HG02840 (cell line): ENCODE measurements around the gene RNLS.
"Not testable (repeated sequence)": the region's sequence is repeated elsewhere in the genome, so short reads cannot be mapped to it uniquely, and the experiment has no call there.

Source experiments
- ATAC-seq: cut with Tn5 transposase; IDR thresholded peaks from one replicate; pipeline ENCODE4 v1.9.1; 2021; ENCODE audit warnings: mild to moderate bottlenecking, moderate library complexity, moderate number of reproducible peaks; ENCODE audit not compliant: unreplicated experiment, low FRiP score

Gene RNLS

GRCh38 chr10:88315755-88316154, 267.4 kb downstream of the RNLS start:
- ATAC-seq, result no peak

GRCh38 chr10:88314362-88314761, 268.8 kb downstream of the RNLS start:
- no peak for ATAC-seq

DNA sequence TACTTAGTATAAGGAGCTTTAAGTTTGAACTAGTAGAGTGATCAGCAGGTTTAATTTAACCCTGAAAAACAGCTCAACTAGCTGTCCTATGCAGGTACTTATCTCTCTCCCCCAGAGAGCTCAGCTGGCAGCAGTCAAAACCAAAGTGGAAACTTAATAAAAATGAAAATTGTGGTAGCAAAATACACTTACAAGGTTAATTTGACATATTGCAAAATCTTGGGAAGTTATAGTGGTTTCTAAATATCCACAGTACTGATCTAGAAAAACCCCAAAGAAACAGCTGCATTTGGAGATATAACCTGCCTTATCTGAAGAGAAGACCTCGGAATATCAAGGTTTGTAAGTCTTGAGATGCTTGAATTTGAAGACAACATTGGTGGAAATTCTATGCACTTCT, 269.2 kb downstream of the RNLS start:
- no peak for ATAC-seq

DNA sequence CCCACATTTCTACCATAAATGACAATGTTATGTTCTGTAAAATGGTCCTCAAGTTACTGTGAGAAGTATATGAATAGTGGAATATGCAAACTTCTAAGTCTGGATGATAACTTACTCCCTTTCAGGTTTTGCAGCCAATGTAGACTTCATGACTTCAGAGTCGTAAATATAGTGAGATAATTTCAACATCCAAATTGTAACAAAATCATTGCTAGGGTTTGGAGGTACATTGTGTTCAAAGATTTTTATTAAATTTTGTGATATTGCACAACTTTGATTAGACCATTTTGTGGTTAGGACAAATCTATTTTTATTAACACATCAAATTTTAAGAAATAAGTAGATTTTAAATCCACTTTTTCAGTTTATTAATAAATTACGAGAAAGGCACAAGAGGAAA, 270.3 kb downstream of the RNLS start:
- ATAC-seq, result no peak

GRCh38 chr10:88311264-88311663, 271.9 kb downstream of the RNLS start:
- ATAC-seq, result no peak

DNA sequence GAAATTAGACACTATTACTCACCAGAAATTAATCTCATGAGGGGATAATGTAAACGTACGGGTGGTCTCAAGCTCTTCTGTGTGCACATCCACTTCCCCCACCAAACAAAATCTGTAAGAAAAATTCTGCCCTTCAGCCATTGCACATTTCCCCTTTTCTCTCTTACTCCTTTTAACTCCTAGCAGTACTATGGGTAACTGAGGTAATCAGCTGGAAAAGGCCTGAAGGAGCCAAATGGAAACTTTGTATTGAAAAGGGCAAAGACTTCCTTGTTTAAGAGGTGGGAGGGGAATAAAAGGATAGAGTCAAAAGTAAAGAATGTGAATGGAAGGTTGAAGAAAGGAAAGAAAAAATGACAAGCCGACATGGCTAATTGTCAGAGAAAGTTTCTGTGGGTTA, 273.8 kb downstream of the RNLS start:
- ATAC-seq, result no peak

GRCh38 chr10:88308361-88308760, 274.8 kb downstream of the RNLS start:
- not testable (repeated sequence) for ATAC-seq

DNA sequence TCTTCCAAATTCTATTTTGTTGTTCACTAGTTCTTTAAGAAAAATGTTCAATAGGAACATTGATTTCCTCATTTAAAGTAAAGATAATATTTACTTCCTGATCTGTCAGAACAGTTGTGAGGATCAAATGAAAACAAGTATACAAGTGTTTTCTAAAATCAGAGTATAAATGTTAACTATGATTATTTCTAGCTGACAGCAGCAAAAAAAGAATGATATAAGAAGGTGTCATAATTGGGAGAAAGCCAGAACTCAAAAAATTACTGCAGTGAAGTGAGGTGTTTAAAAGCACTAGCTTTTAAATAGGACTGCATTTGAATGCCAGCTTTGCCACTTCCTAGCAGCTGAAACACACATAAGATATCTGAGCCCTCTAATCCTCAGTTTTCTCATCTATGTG, 283.3 kb downstream of the RNLS start:
- ATAC-seq, result no peak

GRCh38 chr10:88297103-88297502, 286.0 kb downstream of the RNLS start:
- no peak for ATAC-seq

DNA sequence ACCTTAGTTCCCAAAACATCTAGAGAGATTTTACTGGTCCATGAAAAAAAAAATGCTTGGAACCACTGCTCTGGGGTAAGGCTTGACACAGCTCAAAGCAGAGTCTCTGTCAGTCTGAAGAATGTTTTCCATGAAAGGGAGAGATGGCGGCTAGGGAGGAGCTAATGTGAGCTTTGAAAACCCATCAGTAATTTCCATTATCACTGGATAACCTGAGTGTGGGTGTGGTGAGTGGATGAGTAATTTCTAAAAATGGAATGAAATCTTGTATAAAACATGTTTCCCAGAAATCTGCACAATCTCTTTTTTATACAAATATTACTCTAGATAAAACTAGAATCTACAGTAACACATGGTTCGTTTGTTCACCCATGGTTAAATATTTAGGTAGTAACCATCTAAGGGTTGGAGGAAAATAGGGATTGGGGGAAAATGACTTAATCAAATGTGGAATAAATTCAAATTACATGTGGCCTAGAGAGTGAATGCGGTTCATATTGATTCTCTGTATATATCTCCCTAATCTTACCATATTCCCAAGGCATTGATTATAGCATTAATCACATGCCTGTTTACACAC, 289.4 kb downstream of the RNLS start:
- ATAC-seq, result no peak

DNA sequence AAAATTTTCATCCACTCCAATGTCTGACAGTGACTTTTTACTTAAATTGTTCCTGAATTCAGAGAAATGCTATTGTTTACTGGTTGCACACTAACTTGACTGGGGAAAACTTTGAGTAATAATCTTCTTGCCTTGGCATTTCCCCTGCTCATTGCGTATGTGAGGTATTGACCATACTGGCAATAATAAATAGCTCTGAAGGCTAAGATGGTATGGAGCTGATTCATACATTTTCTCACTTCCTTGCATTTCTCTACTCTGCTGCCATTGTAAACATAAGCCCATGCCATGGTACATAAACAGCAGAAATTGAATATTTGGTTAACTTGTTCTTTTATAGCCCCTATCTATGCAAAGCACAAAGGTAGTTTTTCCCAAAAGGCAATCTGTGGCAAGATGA, 290.0 kb downstream of the RNLS start:
- ATAC-seq, result no peak

DNA sequence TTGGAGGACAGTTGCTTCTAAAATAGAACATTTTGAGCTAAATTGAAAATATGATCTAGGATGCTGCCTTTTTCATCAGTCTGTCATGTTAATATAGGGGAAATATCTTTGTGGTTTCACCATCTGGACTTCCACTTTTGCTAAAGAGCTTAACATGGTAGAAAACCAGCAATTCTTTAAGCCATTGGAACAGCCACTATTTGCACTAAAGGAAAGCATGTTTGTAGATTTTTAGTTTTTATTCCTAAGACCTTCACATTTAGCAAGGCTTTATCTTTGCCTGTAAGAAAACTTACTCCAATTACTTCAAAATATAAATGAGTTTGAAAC, 291.0 kb downstream of the RNLS start:
- ATAC-seq, result no peak

DNA sequence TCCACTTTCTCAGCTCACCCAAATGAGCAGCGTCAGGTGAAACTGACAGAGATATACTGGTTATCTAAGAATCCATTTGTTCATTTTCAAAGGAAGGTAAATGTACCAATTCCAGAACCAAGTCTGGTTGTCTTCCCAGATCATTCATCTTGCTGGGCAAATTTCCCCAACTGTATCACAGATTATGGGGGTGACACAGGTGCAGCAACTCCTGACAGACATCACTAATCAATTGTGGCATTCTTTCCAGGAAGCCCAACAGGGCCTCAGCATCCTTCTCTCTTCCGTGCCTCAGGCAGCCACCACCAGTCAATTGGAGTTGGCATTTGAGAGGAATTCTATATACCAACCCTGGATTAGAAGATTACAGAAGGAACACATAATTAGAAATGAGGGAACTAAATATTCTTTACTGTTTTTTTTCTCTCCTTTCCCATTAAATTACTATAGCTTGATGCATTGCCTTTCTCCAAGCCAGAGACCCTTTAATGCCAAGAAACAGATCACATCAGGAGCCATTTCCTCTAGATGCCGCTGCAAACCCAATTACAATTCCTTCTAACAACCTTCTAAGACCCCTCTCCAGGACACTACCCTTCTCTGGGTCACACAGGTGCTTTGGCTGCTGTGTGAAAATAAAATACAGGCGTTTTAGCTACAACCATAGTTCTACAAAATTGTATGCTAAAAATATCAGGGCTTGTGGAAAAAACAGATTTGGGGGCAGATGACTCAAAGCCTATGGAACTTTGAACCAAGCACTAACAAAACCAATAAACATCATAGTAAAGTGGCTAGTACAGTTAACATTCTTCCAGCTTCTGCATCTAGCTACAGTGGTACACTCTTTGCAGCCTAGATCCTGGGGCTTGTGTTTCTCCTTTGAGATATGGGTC, 291.6 kb downstream of the RNLS start:
- no peak for ATAC-seq

DNA sequence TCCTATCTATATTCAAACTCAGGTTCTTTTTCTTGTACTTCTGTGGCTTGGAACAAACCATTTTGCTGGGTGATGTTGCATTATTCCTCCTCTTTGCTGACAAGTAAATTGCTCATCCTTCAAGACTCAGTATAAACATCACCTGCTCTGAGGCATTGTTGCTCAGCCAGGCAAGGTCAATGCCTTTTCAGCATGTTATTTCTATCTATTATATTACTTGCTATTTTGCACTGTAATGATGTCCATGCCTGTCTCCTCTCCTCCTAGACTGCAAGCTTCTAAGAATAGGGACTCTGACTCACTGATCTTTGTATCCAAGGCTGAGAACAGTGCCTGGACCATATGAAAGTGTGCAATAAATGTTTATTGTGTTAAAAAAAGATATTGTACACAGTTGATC, 293.8 kb downstream of the RNLS start:
- ATAC-seq, result no peak

DNA sequence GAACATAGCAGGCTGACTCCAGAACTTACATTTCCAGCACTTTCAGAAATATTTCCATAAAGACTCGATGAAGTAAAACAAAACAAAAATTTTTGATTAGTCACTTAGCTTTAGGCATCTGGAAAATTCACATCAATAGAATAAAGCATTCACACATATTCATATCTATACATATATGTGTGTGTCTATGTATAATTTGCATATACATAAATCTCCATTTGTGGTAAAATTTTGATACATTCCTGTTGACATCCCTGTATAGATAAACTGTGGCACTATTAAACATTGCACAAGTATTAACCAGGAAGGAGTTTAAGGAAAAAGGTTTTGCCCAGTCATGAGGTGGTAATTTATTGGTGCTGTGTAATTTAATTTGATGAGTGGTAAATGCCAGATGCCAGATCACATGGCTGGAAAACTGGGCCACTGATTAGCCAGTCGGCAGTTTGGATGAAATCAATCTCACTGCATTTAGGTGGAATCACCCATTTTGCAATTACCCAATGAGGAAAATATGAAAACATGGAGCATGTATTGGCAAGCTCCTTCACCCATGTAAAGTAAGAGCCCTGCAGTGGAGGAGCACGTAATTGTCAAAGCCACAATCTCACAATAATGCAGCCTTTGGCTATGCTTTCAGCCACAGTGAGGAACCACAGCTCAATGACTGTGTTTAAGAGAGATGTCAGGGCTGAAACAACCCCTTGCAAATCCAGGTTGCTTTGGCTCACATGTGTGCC, 294.6 kb downstream of the RNLS start:
- ATAC-seq, result no peak

- ATAC-seq, result no peak
Observed at GRCh38 chr10:88286030-88286429, 297.1 kb downstream of the RNLS start.

GRCh38 chr10:88281592-88282347, 301.3 kb downstream of the RNLS start:
- no peak for ATAC-seq

DNA sequence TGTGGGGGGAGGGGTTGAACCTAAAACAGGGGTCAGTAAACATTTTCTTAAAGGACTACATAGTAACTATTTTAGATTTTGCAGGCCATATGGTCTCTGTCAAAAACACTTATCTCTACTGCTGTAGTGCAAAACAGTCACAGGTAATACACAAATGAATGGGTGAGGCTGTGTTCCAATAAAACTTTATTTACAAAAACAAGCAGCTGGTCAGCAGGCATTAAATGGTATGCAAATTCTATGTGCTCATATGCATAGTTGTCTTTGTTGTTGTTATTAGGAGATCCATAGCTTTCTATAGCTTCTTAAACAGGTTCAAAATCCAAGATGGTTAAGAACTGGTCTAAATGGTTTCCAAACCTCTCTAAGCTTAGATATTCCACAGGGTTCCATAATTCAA, 302.6 kb downstream of the RNLS start:
- ATAC-seq, result no peak

DNA sequence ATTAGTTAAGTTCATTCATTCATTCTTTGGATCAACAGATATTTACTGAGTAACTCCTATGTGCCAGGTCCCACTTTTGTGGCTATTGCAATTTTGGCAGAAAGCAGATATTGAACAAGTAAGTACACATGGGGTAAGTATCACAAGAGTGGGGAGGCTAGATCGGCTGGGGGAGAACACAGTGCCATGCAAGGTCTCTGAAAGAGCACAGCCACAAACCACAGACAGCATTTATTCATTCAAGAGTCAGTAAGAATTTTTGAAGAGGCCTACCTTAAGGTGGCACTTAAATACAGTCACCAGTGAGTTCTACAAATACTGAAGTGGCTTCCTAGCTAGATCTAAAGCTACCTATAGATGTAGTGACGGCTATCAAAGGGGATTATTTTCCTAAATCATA, 304.2 kb downstream of the RNLS start:
- ATAC-seq, result no peak

DNA sequence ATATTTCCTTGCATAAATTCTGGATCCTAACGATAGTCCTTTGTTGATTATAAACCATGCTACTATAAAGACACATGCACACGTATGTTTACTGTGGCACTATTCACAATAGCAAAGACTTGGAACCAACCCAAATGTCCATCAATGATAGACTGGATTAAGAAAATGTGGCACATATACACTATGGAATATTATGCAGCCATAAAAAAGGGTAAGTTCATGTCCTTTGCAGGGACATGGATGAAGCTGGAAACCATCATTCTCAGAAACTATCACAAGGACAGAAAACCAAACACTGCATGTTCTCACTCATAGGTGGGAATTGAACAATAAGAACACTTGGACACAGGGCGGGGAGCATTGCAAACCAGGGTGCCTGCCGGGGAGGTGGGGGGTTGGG, 306.2 kb downstream of the RNLS start:
- not testable (repeated sequence) for ATAC-seq

- ATAC-seq, result no peak
Observed at GRCh38 chr10:88274286-88274685, 308.8 kb downstream of the RNLS start.
